K562 (cell line): ENCODE data around the gene VWA8. TPM values are rescaled to one million over a fixed set of nuclear protein-coding genes. Genes with fewer than 3 reads are reported as not detected.

Experiments used
- ATAC-seq: fragments of 200-7000 bp; cut with Tn5 transposase; 3 replicates; pipeline ENCODE4 v1.9.1; 2020; ENCODE audit warnings: moderate library complexity
- BruUV-seq: library from RNA; stranded (reverse); fragments of 400-500 nt; replicated peaks from 2 replicates; lab custom pipeline; 2021; lab: Mats Ljungman, UMichigan
- CTCF ChIA-PET: fragments of 300-600 bp; formaldehyde crosslinking; extraction: SDS; loops from one replicate; lab custom pipeline; 2021; ENCODE audit warnings: low intra/inter-chr PET ratio; lab: Yijun Ruan, JAX
- POLR2A ChIA-PET: fragments of 300-600, 350-650 bp; sonication (Branson Sonifier 250); formaldehyde crosslinking; extraction: SDS; loops from one replicate; lab custom pipeline; 2021; ENCODE audit warnings: antibody characterized with exemption, inconsistent platforms; lab: Yijun Ruan, JAX
- DNase-seq, 4 experiments: peaks; one replicate each; pipeline versions ENCODE4 v3.0.0 to v3.0.0-alpha.2; 2011 to 2018; ENCODE audit warnings: low spot score in 3 of 4, mixed read lengths in 3 of 4; ENCODE audit errors: extremely low read depth in 1 of 4
- FAIRE-seq: peaks from 2 replicates; lab custom pipeline; 2011; peaks lifted over from hg19 to GRCh38; lab: Jason Lieb, UNC
- H2AFZ ChIP-seq: 2 replicates; pipeline ENCODE4 v1.6.0; 2011; ENCODE audit warnings: low read depth, low read length, control low read depth, inconsistent platforms
- H3K27ac ChIP-seq: fragments of 200-600 bp; 3 replicates; pipeline ENCODE4 v1.8.0; 2011; ENCODE audit warnings: low read depth, mild to moderate bottlenecking, control low read depth, inconsistent platforms, low read length, moderate library complexity, mixed read lengths; ENCODE audit errors: extremely low read depth
- H3K27me3 ChIP-seq, 2 experiments: fragments of 300-600 bp in 1 of 2; 2 replicates in 1 of 2; 3 replicates in 1 of 2; pipeline versions ENCODE4 v1.6.0 to v1.8.0; 2011; ENCODE audit warnings: inconsistent platforms in 2 of 2, low read length in 2 of 2, mild to moderate bottlenecking in 1 of 2, mixed read lengths in 1 of 2, moderate library complexity in 1 of 2; ENCODE audit not compliant: control insufficient read depth in 2 of 2, insufficient read depth in 2 of 2
- H3K36me3 ChIP-seq: fragments of 300-600 bp; 3 replicates; pipeline ENCODE4 v1.8.0; 2011; ENCODE audit warnings: mild to moderate bottlenecking, low read length, inconsistent platforms; ENCODE audit not compliant: control insufficient read depth, insufficient read depth
- H3K4me1 ChIP-seq, 2 experiments: fragments of 200-600 bp in 1 of 2; replicated peaks in 1 of 2; 2 replicates in 1 of 2; 3 replicates in 1 of 2; pipeline versions ENCODE4 v1.5.1 to v1.8.0; 2011; ENCODE audit warnings: inconsistent platforms in 2 of 2, low read length in 2 of 2, mild to moderate bottlenecking in 1 of 2, mixed read lengths in 1 of 2, moderate library complexity in 1 of 2; ENCODE audit not compliant: control insufficient read depth in 2 of 2, insufficient read depth in 2 of 2
- H3K4me2 ChIP-seq: 2 replicates; pipeline ENCODE4 v1.6.1; 2011; ENCODE audit warnings: low read length, control low read depth, inconsistent platforms, mixed read lengths; ENCODE audit not compliant: insufficient read depth
- H3K4me3 ChIP-seq: fragments of 200-600 bp; sonication (generic), shearing (Covaris generic); 2 replicates; pipeline ENCODE4 v1.5.1; 2016; ENCODE audit warnings: control low read depth, inconsistent platforms
- H3K79me2 ChIP-seq: fragments of 200-600 bp; 3 replicates; pipeline ENCODE4 v1.8.0; 2011; ENCODE audit warnings: low read length, inconsistent platforms; ENCODE audit not compliant: control insufficient read depth, insufficient read depth
- H3K9ac ChIP-seq, 2 experiments: 2 replicates each; pipeline versions ENCODE4 v1.6.0 to v1.6.1; 2011; ENCODE audit warnings: low read depth in 2 of 2, low read length in 2 of 2, control low read depth in 1 of 2, inconsistent platforms in 1 of 2, mild to moderate bottlenecking in 1 of 2, mixed read lengths in 1 of 2; ENCODE audit not compliant: insufficient read depth in 1 of 2
- H3K9me1 ChIP-seq: one replicate; pipeline ENCODE4 v1.6.0; 2011; ENCODE audit warnings: inconsistent platforms, mild to moderate bottlenecking, low read length, moderate library complexity; ENCODE audit not compliant: control insufficient read depth, insufficient read depth
- H3K9me3 ChIP-seq: replicated peaks from 2 replicates; pipeline ENCODE4 v1.5.1; 2011; ENCODE audit warnings: low read depth, low read length, inconsistent platforms; ENCODE audit not compliant: control insufficient read depth, insufficient read depth
- H4K20me1 ChIP-seq: replicated peaks from 2 replicates; pipeline ENCODE4 v1.6.1; 2011; ENCODE audit warnings: low read length, inconsistent platforms, mixed read lengths; ENCODE audit not compliant: control insufficient read depth, insufficient read depth
- HNRNPLL ChIP-seq: fragments of 200-400 bp; formaldehyde crosslinking; IDR thresholded peaks from 2 replicates; pipeline ENCODE4 v1.6.1; 2017; ENCODE audit warnings: low read length, low read depth, mild to moderate bottlenecking; ENCODE audit not compliant: poor library complexity, severe bottlenecking
- RFX1 ChIP-seq: fragments of 450-650 bp; IDR thresholded peaks from 2 replicates; pipeline ENCODE4 v1.6.1; 2016; ENCODE audit warnings: mild to moderate bottlenecking, moderate library complexity
- WGBS: fragments of 100-300 bp; shearing (Covaris generic); methylation state at CpG from one replicate; pipeline ENCODE4 v1.1.6; 2016; ENCODE audit warnings: low coverage, mixed read lengths; ENCODE audit not compliant: insufficient coverage; ENCODE audit errors: missing lambda C conversion rate; 5-methylcytosine and 5-hydroxymethylcytosine counted together
- in situ Hi-C: fragments of 300-500 bp; cut with MboI; formaldehyde crosslinking; loops from 4 replicates; pipeline ENCODE4 v1.15.0; 2018; ENCODE audit warnings: inconsistent platforms, mixed read lengths
- intact Hi-C: fragments of 100-400 bp; cut with micrococcal nuclease; formaldehyde crosslinking; loops from 2 replicates; pipeline ENCODE4 v1.14.2; 2022
- polyA plus RNA-seq, 8 experiments: library from polyadenylated mRNA; depleted of rRNA in 4 of 8; stranded (reverse) in 5 of 8; unstranded in 3 of 8; fragments of >200 nt; fragmentation: Nextera tagmentation in 2 of 8; fragmentation: Illumina TruSeq in 1 of 8; extraction: Ambion mirVana in 2 of 8; extraction: Trizol in 1 of 8; gene quantifications; 2 replicates each; pipeline versions ENCODE4 v1.2.1 to v1.2.3, GENCODE V29; 2011 to 2014; ENCODE audit warnings: inconsistent platforms in 1 of 8, missing spikeins in 1 of 8
- total RNA-seq, 7 experiments: library from RNA; depleted of rRNA in 6 of 7; stranded (reverse); fragments of >200 nt in 6 of 7; fragmentation: Illumina TruSeq in 2 of 7; extraction: Trizol in 2 of 7; gene quantifications; 2 replicates each; pipeline versions ENCODE4 v1.2.1 to v1.2.3, GENCODE V29; 2011 to 2021; ENCODE audit warnings: low replicate concordance in 1 of 7
- TF ChIP-seq, protein P1 (sequence below): fragments of 450-650 bp; IDR thresholded peaks from 2 replicates; pipeline ENCODE4 v1.6.1; 2017; ENCODE audit warnings: mild to moderate bottlenecking, moderate library complexity
- TF ChIP-seq, protein P2 (sequence below): sonication (generic); formaldehyde crosslinking; IDR thresholded peaks from 2 replicates; pipeline ENCODE4 v1.8.0; 2022; ENCODE audit warnings: missing genetic modification reagents, mild to moderate bottlenecking, borderline replicate concordance
- TF ChIP-seq, protein P3 (sequence below): fragments of 450-650 bp; formaldehyde crosslinking; IDR thresholded peaks from 2 replicates; pipeline ENCODE4 v1.4.0; 2020; ENCODE audit warnings: mild to moderate bottlenecking, moderate library complexity

Gene VWA8
- total and polyA plus RNA-seq, 9 of the 15 experiments (the other 6 are each of a cell fraction or from before 2014, with no cell fraction given), result 2.1 to 18.5 (median 13.3) TPM

- TF ChIP-seq, protein P1, sequence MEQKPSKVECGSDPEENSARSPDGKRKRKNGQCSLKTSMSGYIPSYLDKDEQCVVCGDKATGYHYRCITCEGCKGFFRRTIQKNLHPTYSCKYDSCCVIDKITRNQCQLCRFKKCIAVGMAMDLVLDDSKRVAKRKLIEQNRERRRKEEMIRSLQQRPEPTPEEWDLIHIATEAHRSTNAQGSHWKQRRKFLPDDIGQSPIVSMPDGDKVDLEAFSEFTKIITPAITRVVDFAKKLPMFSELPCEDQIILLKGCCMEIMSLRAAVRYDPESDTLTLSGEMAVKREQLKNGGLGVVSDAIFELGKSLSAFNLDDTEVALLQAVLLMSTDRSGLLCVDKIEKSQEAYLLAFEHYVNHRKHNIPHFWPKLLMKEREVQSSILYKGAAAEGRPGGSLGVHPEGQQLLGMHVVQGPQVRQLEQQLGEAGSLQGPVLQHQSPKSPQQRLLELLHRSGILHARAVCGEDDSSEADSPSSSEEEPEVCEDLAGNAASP, result no peak
- TF ChIP-seq, protein P2, sequence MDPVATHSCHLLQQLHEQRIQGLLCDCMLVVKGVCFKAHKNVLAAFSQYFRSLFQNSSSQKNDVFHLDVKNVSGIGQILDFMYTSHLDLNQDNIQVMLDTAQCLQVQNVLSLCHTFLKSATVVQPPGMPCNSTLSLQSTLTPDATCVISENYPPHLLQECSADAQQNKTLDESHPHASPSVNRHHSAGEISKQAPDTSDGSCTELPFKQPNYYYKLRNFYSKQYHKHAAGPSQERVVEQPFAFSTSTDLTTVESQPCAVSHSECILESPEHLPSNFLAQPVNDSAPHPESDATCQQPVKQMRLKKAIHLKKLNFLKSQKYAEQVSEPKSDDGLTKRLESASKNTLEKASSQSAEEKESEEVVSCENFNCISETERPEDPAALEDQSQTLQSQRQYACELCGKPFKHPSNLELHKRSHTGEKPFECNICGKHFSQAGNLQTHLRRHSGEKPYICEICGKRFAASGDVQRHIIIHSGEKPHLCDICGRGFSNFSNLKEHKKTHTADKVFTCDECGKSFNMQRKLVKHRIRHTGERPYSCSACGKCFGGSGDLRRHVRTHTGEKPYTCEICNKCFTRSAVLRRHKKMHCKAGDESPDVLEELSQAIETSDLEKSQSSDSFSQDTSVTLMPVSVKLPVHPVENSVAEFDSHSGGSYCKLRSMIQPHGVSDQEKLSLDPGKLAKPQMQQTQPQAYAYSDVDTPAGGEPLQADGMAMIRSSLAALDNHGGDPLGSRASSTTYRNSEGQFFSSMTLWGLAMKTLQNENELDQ (CRISPR knock-in tag), result no peak
- no peak for TF ChIP-seq HNRNPLL
- TF ChIP-seq, all 486 proteins: peak for 0
These were observed 391.9 kb downstream of the VWA8 start (continued) for GRCh38 chr13:41568972-41569351.

GRCh38 chr13:41568143-41568971 lies 392.6 kb downstream of the VWA8 start:
- FAIRE-seq, result no peak
- Histone ChIP-seq H3K9me1 (no peaks in the 10 kb centered on the region), H2AFZ (no peak overlapping the region), H3K27ac (no peak overlapping the region), H3K9ac (no peak overlapping the region), H3K4me3 (no peak overlapping the region), H3K36me3 (peaks cover 10% of the 10 kb centered on the region; the same call in 1 of the 3 replicates), H3K79me2 (no peaks in the 10 kb centered on the region), H3K4me2 (no peak overlapping the region), H3K4me1 (no peaks in the 10 kb centered on the region; a peak in 2 of 5 replicates), H3K27me3 (no peaks in the 10 kb centered on the region), H4K20me1 (no peaks in the 10 kb centered on the region), H3K9me3 (no peaks in the 10 kb centered on the region)
- WGBS, result 90% methylated on average over 9 of the region's 9 CpGs
- POLR2A ChIA-PET, result interaction anchor here (0.7 to 1.5 kb wide), 2 partner anchors 8 to 104 kb away, joined by 3 to 4 read pairs; no protein-coding TSS in a partner anchor
- intact Hi-C loops, result no loop called here
- no peak for ATAC-seq
- BruUV-seq, result no TSS peak
- in situ Hi-C loops, result no loop called here
- TF ChIP-seq, protein P3, sequence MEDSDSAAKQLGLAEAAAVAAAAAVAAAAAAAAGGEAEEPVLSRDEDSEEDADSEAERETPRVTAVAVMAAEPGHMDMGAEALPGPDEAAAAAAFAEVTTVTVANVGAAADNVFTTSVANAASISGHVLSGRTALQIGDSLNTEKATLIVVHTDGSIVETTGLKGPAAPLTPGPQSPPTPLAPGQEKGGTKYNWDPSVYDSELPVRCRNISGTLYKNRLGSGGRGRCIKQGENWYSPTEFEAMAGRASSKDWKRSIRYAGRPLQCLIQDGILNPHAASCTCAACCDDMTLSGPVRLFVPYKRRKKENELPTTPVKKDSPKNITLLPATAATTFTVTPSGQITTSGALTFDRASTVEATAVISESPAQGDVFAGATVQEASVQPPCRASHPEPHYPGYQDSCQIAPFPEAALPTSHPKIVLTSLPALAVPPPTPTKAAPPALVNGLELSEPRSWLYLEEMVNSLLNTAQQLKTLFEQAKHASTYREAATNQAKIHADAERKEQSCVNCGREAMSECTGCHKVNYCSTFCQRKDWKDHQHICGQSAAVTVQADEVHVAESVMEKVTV (CRISPR knock-in tag), result no peak
- TF ChIP-seq RFX1, result peak; percentile 66
- DNase-seq, result no peak
- CTCF ChIA-PET, result no interaction called here
